M059J (cell line): Measurements from ENCODE around the gene RAB11B. TPM values are rescaled to one million over a fixed set of nuclear protein-coding genes. Genes with fewer than 3 reads are reported as not detected.
"Not testable (repeated sequence)": the region's sequence is repeated elsewhere in the genome, so short reads cannot be mapped to it uniquely, and the experiment has no call there.

Source experiments
- DNase-seq: peaks from one replicate; pipeline ENCODE4 v3.0.0-alpha.2; 2012; ENCODE audit warnings: low read depth
- total RNA-seq: library from RNA; depleted of rRNA; stranded (reverse); fragments of >200 nt; shearing (Covaris generic); gene quantifications from 2 replicates; pipeline ENCODE4 v1.2.3, GENCODE V29; 2014; rRNA removed

The RAB11B gene
- total RNA-seq = 10.8 and 16.5 TPM in 2 replicates

GRCh38 chr19:8389891-8390616 lies at the start of gene RAB11B:
TSS of gene RAB11B (plus strand) at chr19:8390360. CDS start at chr19:8390417, 57 bp downstream.
- peak; percentile 100 for DNase-seq

- DNase-seq = not testable (repeated sequence)
Measured at GRCh38 chr19:8341504-8341903, 48.7 kb upstream of the RAB11B start.

DNA sequence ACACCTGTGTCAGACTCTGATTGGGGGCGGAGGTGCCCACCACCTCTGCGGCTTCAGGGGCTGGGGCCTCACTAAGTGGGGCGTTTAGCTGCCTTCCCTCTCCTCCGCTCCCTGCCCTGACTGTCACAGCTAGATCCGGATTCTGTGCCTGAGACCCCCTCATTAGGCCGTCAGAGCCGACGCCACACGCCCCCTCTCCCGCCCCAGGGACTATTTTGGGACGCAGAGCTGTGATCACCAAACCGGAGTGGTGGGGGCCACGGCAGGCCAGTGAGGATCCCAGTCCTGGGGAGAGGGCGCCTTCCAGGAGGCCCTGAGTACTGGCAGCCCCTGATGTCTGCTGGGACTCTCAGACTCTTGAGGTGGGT lies 47.9 kb upstream of the RAB11B start:
- no peak for DNase-seq

GRCh38 chr19:8342684-8343482 lies 47.3 kb upstream of the RAB11B start, which contains the start of gene KANK3:
TSS of gene KANK3 (minus strand) at chr19:8343262. CDS start at chr19:8337828, 5,434 bp downstream.
- peak; percentile 90 for DNase-seq

DNA sequence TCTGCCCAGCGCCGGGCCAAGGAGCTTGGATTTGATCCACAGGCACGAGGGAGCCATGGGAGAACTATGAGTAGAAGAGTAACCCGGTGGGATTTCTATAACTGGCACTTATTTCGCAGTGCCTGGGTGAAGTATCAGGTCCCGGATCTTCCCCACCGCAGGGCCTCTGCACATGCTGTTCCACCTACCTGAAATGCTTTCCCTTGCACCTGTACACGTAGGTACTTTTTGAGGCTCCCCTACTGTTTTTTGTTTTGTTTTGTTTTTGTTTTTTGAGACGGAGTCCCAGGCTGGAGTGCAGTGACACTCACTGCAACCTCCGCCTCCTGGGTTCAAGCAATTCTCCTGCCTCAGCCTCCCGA lies 46.7 kb upstream of the RAB11B start:
- no peak for DNase-seq

DNA sequence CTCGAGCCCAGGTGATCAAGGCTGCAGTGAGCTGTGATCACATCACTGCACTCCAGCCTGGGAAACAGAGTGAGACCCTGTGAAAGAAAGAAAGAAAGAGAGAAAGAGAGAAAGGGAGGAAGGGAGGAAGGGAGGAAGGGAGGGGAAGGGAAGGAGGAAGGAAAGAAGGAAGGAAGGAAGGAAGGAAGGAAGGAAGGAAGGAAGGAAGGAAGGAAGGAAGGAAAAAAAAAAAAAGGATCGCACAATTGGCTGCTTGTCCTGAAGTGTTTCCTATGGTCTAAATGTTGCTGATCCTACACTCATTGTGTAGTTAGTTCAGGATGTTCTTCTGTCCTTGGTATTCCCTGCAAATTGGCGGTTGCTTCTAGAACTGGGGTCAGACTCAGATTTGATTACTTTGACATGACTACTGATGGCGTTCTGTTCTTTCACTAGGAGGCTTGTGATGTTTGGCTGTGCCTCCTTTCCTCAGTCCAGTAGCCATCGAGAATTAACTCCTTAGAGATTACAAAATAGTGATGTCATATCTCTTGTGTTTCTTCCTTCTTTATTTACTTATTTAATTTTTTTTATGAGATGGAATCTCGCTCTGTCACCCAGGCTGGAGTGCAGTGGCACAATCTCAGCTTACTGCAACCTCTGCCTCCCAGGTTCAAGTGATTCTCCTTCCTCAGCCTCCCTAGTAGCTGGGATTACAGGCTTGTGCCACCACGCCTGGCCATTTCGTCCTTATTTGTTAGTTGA lies 40.4 kb upstream of the RAB11B start:
- DNase-seq = not testable (repeated sequence)

DNA sequence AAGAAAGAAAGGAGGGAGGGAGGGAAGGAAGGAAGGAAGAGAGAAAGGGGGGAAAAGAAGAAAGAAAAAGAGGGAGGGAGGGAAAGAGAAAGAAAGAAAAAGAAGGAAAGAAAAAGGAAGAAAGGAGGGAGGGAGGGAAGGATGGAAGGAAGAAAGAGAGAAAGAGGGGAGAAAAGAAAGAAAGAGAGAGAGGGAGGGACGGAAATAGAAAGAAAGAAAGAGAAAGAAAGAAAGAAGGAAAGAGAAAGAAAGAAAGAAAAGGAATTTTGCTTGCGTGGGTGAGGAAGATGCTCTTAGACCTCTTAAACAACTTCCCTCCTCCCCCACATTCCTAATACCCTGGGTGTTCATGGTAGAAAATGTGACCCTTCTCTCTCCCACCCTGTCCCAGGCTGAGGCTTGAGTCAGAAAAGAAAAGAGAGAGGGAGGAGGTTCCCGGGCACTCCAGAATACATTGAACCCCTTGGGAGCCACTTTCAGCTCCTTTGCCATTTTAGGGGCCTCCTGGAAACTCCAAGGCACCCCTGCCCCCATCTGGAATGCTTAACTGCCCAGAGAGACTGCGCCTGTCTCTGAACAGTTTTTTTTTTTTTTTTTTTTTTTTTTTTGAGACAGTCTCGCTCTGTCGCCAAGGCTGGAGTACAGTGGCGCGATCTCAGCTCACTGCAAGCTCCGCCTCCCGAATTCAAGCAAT lies 37.9 kb upstream of the RAB11B start:
- no peak for DNase-seq

DNA sequence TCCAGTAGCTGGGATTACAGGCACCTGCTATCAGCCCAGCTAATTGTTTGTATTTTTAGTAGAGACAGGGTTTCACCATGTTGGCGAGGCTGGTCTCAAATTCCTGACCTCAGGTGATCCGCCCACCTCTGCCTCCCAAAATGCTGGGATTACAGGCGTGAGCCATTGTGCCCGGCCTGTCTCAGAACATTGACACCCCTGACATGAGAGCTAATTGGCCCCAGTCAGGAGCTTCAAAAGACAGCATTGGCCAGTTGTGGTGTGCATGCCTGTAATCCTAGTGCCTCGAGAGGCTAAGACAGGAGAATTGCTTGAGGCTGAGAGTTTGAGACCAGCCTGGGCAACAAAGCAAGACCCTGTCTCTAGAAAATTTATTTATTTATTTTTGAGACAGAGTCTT lies 37.3 kb upstream of the RAB11B start:
- DNase-seq = not testable (repeated sequence)

DNA sequence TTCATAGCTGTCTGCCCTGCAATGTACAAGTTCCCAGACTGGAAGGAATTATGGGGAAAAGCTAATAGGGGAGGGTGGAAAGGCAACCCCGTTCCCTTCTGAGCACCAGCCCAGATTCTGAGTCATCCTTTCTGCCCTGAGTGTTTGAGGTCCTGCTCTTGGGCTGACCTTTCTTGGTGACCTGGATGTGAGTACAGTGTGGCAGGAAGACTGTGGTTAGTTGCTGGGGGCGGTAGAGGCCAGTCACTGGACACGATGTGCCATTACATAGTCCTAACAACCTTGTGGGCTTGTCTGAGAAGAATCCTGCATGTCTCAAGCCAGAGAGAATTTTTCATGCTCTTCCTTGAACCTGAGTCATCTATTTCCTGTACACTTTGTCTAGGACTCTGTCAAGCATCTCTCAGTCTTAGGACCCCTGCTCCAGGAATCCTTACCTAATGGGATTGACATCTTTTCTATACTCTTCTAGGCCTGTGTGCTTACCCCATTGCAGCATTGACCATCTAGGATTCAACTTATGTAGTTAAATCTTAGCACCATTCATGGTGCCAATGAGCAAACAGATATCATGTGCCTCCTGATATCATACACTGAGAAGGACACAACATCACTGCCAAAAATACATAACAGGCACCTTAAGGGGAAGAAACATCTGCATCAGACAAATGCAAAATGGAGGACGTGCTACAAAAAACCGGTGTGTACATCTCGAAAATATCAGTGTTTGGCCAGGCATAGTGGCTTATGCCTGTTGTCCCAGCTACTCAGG lies 34.3 kb upstream of the RAB11B start:
- peak; percentile 100 for DNase-seq

GRCh38 chr19:8357007-8357521 lies 33.1 kb upstream of the RAB11B start:
- no peak for DNase-seq

GRCh38 chr19:8358948-8359347 lies 31.2 kb upstream of the RAB11B start:
- no peak for DNase-seq

DNA sequence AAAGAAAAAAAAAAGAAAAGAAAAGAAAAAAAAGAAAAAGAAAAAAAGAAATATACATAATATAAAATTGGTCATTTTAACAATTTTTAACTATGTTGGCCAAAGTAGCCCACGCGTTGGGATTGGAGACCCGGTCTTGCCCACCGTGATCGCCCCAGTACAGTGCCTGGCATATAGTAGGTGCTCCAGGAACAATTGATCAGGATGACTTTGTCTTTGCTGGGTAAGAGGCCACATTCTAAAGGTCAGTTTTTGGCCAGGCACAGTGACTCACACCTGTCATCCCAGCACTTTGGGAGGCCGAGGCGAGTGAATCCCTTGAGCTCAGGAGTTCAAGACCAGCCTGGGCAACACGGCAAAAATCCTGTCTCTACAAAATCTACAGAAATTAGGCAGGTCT lies 30.0 kb upstream of the RAB11B start:
- DNase-seq = no peak

DNA sequence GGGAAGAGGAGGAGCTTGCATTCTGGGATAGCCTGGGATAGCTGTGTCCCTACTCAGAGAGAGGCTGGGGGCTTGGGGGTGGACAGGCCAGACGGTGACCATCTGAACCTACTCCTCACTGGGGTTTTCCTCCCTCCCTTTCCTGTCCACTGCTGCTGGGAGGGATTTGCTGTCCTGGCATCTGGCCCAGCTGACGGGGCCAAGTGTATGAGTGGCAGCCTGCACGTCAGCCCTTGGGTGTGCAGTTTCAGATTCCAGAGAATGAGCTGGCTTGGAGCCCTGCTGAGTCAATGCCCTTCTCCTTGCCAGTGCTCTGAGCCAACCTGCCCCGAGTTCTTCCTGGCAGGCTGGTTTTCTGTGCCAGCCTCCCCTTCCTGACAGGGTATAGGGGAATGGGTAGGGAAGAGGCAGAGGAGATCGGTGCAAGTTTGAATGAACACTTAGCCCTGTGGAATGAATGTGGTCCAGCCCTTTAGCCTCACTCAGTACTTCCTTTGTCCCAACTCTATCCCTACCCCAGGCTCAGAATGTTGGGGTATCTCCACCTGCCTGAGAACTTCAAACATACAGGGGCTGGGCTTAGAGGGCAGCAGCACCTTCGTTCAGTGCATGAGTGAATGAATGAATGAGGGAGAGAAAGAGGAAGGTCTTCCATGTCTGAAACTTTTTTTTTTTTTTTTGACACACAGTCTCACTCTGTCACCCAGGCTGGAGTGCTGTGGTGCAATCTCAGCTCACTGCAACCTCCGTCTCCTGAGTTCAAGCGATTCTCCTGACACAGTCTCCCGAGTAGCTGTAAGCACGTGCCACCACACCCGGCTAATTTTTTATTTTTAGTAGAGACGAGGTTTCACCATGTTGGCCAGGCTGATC lies 28.0 kb upstream of the RAB11B start:
- DNase-seq = peak; percentile 99

GRCh38 chr19:8363803-8364771 lies 26.1 kb upstream of the RAB11B start, which contains the start of gene ANGPTL4:
TSS of gene ANGPTL4 (plus strand) at chr19:8364155. CDS start at chr19:8364322, 167 bp downstream.
- DNase-seq = peak; percentile 55

DNA sequence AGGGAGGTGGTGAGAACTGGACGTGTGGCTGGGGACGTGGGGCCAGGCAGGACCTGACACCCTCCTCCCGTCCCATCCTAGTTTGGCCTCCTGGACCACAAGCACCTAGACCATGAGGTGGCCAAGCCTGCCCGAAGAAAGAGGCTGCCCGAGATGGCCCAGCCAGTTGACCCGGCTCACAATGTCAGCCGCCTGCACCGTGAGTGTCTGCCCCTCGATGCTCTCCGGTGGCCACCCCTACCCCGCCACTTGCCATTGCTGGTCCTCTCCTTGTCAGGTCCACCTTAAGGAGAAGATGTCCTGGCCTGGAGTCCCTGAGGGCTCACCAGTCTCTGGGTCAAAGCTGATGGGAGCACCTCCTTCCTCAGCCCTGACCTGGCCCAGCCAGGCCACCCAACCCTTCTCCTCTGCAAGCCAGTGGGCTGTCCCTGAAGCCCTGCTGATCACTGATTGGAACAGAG lies 24.0 kb upstream of the RAB11B start:
- DNase-seq = no peak

DNA sequence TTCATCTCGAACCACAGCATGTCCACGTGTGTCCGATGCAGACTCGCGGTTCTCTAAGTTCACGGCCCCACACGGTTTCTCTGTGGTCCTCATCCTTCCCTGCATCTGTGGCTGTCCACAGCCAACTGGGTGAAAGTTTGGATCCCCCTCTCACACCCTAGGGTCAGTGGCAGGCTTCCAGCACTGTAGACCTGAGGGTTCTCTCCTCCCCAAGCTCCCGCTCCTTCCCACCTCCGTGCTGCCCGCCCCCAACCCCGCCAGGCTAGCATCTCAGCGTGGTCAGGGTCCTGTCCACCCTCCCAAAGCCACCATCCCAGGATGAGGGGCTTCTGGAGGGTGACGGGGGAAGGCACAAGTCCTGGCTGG lies 23.2 kb upstream of the RAB11B start:
- no peak for DNase-seq

DNA sequence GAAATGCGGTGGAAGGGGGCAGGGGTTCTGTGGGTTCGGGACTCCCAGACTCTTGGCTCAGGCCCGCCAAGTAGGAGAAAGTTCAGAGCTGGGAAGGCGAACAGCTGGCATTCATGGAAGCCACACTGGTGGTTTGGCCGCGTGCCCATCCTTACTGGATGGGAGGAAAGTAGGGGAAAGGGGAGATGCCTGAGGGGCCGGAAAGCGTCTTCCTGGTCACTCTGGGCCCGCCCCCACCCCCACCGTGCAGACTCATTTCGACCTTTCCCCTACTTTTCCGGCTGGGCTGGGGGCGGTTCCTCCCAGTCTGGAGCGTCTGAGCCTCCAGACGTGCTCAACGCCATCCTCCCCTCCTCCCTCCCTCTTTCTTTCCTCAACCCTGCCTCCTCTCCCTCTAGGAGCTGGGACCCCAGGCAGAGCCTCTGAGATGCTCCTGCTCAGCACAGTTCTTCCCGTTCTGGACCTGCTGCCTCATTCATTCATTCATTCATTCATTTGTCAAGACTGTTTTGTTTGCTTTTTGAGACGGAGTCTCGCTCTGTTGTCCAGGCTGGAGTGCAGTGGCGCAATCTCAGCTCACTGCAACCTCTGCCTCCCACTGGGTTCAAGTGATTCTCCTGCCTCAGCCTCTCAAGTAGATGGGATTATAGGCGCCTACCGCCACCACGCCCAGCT lies 22.7 kb upstream of the RAB11B start:
- DNase-seq = peak; percentile 99
